PC-3 (cell line): ENCODE data around the gene FBXW7.

Source experiments
- EZH2 ChIP-seq: fragments of 300-600 bp; sonication (generic); IDR thresholded peaks from one replicate; pipeline ENCODE4 v1.6.1; 2017; ENCODE audit warnings: antibody characterized with exemption, mild to moderate bottlenecking, low read length; ENCODE audit not compliant: unreplicated experiment
- TF ChIP-seq, protein P1 (sequence below): fragments of 300-600 bp; sonication (generic); conservative IDR thresholded peaks from 2 replicates; pipeline ENCODE4 v1.5.1; 2017; ENCODE audit warnings: antibody characterized with exemption, low read depth, mild to moderate bottlenecking, low read length

DNA sequence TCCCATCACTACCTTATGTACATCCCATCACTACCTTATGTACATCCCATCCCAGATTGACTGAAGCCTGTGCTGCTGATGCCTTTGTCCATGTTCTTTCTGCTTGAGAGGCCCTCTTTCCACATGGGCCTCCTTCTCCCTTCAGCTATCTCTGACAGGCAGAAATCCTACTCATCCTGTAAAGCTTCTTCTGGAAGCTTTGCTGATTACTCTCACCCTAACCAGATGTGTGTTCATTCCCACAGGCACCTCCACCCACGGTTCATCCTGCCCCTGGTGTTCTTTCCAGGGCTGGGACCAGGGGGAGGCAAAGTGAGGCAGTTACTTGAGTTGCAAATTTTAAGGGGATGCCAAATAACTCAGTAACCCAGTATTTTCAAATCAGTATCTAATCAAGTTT is 22.5 kb upstream of the FBXW7 start:
- TF ChIP-seq EZH2 = no peak
- TF ChIP-seq, protein P1, sequence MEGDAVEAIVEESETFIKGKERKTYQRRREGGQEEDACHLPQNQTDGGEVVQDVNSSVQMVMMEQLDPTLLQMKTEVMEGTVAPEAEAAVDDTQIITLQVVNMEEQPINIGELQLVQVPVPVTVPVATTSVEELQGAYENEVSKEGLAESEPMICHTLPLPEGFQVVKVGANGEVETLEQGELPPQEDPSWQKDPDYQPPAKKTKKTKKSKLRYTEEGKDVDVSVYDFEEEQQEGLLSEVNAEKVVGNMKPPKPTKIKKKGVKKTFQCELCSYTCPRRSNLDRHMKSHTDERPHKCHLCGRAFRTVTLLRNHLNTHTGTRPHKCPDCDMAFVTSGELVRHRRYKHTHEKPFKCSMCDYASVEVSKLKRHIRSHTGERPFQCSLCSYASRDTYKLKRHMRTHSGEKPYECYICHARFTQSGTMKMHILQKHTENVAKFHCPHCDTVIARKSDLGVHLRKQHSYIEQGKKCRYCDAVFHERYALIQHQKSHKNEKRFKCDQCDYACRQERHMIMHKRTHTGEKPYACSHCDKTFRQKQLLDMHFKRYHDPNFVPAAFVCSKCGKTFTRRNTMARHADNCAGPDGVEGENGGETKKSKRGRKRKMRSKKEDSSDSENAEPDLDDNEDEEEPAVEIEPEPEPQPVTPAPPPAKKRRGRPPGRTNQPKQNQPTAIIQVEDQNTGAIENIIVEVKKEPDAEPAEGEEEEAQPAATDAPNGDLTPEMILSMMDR = no peak
